MG63 (cell line): Measurements from ENCODE around the gene RFX2. TPM values are rescaled to one million over a fixed set of nuclear protein-coding genes. Genes with fewer than 3 reads are reported as not detected.
A peak's percentile ranks its signal among the peaks of the same experiment; 100 is the strongest.
"Not testable (repeated sequence)": the region's sequence is repeated elsewhere in the genome, so short reads cannot be mapped to it uniquely, and the experiment has no call there.

ENCODE experiments used
- DNase-seq: peaks from one replicate; pipeline ENCODE4 v3.0.0-alpha.2; 2020
- H3K27me3 ChIP-seq: fragments of 250-450 bp; sonication (Bioruptor Pico); 2 replicates; pipeline ENCODE4 v1.5.1; 2020; ENCODE audit warnings: mild to moderate bottlenecking, moderate library complexity
- H3K36me3 ChIP-seq: fragments of 250-450 bp; sonication (Bioruptor Pico); 2 replicates; pipeline ENCODE4 v1.5.1; 2020; ENCODE audit warnings: mild to moderate bottlenecking, moderate library complexity
- H3K4me3 ChIP-seq: fragments of 250-450 bp; sonication (Bioruptor Pico); 2 replicates; pipeline ENCODE4 v1.5.1; 2020; ENCODE audit warnings: mild to moderate bottlenecking, moderate library complexity
- H3K9me3 ChIP-seq: fragments of 250-450 bp; sonication (Bioruptor Pico); 2 replicates; pipeline ENCODE4 v1.5.1; 2020; ENCODE audit warnings: mild to moderate bottlenecking, moderate library complexity
- total RNA-seq: library from RNA; depleted of rRNA; stranded (reverse); fragments of >200 nt; shearing (Covaris generic); gene quantifications from 2 replicates; pipeline ENCODE4 v1.2.3, GENCODE V29; 2014; ENCODE audit warnings: low replicate concordance

RFX2 gene
- total RNA-seq, 1 experiment from 2014 or later, result 11.8 TPM

- H3K36me3 ChIP-seq, result peaks cover 3% of the 10 kb centered on the region
- no peaks in the 10 kb centered on the region for H3K9me3 ChIP-seq
- H3K4me3 ChIP-seq, result no peak overlapping the region
- no peak for DNase-seq
- no peaks in the 10 kb centered on the region for H3K27me3 ChIP-seq
Observed at GRCh38 chr19:6090634-6091033, 19.7 kb downstream of the RFX2 start.

- Histone ChIP-seq H3K9me3 (no peaks in the 10 kb centered on the region), H3K36me3 (peaks cover 3% of the 10 kb centered on the region), H3K27me3 (no peaks in the 10 kb centered on the region), H3K4me3 (no peak overlapping the region)
- no peak for DNase-seq
Observed at GRCh38 chr19:6088602-6089049, 21.7 kb downstream of the RFX2 start.

DNA sequence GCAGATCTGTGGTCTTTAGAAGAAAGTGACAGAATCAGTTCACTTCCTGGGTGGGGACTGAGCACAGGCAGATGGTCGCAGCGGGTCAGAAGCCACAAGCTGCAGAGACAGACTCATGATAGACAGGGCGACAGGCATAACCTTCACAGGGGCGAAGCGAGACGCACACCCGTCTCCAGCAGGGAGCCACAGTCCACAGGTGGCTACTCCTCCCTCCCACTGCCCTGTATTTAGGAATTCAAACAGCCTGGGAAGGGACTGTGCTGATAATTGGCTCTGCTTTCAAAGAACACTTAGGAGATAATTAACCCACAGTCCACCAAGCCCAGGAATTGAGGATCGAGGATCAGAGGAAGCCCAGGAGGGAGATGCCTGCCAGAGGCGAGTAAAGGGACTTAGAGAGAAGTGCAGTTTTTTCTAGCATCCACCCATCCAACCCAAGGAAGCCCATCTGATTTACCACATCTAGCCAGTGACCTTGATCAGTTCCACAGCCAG is 23.2 kb downstream of the RFX2 start:
- DNase-seq, result no peak
- Histone ChIP-seq H3K9me3 (no peaks in the 10 kb centered on the region), H3K27me3 (no peaks in the 10 kb centered on the region), H3K36me3 (peaks cover 3% of the 10 kb centered on the region), H3K4me3 (no peak overlapping the region)

- Histone ChIP-seq H3K9me3 (no peaks in the 10 kb centered on the region), H3K27me3 (no peaks in the 10 kb centered on the region), H3K4me3 (no peak overlapping the region), H3K36me3 (peaks cover 3% of the 10 kb centered on the region)
- DNase-seq, result peak; percentile 55
Observed at GRCh38 chr19:6086068-6086788, 24.1 kb downstream of the RFX2 start.

- no peak for DNase-seq
- Histone ChIP-seq H3K4me3 (no peak overlapping the region), H3K27me3 (no peaks in the 10 kb centered on the region), H3K36me3 (peaks cover 2% of the 10 kb centered on the region), H3K9me3 (no peaks in the 10 kb centered on the region)
Observed at GRCh38 chr19:6084821-6085220, 25.5 kb downstream of the RFX2 start.

GRCh38 chr19:6079107-6079506 is 31.2 kb downstream of the RFX2 start:
- Histone ChIP-seq H3K4me3 (no peak overlapping the region), H3K36me3 (0 out of 2 replicates have a peak, but pooled peaks cover 2% of the 10 kb centered on the region), H3K9me3 (no peaks in the 10 kb centered on the region), H3K27me3 (no peaks in the 10 kb centered on the region)
- DNase-seq, result no peak

GRCh38 chr19:6078068-6078467 is 32.2 kb downstream of the RFX2 start:
- Histone ChIP-seq H3K9me3 (no peaks in the 10 kb centered on the region), H3K4me3 (no peak overlapping the region), H3K36me3 (0 out of 2 replicates have a peak, but pooled peaks cover 2% of the 10 kb centered on the region), H3K27me3 (no peaks in the 10 kb centered on the region)
- DNase-seq, result no peak

GRCh38 chr19:6076675-6077463 is 33.4 kb downstream of the RFX2 start:
- H3K27me3 ChIP-seq, result no peaks in the 10 kb centered on the region
- 0 out of 2 replicates have a peak, but pooled peaks cover 2% of the 10 kb centered on the region for H3K36me3 ChIP-seq
- H3K4me3 ChIP-seq, result peak overlapping the region; percentile 18
- H3K9me3 ChIP-seq, result no peaks in the 10 kb centered on the region
- DNase-seq, result peak; percentile 86

DNA sequence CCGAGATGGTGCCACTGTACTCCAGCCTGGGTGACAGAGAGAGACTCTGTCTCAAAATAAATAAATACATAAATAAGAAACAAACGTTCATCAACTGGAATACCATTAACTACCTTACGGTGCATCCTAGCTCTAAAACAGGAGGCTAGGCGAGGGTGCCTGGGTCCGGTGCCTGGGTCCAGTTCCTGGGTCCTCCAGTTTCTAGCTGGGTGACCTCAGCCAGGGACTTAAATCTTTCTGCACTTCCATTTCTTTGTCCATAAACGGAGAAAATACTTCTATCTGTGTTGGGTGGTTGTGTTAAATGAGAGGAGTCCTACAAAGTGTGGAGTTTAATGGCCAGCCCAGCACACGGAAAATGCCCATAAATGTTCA is 34.0 kb downstream of the RFX2 start:
- no peaks in the 10 kb centered on the region for H3K9me3 ChIP-seq
- peak overlapping the region; percentile 18 for H3K4me3 ChIP-seq
- no peak for DNase-seq
- H3K36me3 ChIP-seq, result 0 out of 2 replicates have a peak, but pooled peaks cover 2% of the 10 kb centered on the region
- no peaks in the 10 kb centered on the region for H3K27me3 ChIP-seq

- H3K27me3 ChIP-seq, result no peaks in the 10 kb centered on the region
- H3K4me3 ChIP-seq, result no peak overlapping the region
- H3K36me3 ChIP-seq, result 0 out of 2 replicates have a peak, but pooled peaks cover 2% of the 10 kb centered on the region
- DNase-seq, result no peak
- H3K9me3 ChIP-seq, result no peaks in the 10 kb centered on the region
Observed at GRCh38 chr19:6074709-6075403, 35.4 kb downstream of the RFX2 start.

- Histone ChIP-seq H3K36me3 (0 out of 2 replicates have a peak, but pooled peaks cover 2% of the 10 kb centered on the region), H3K27me3 (no peaks in the 10 kb centered on the region), H3K9me3 (no peaks in the 10 kb centered on the region), H3K4me3 (no peak overlapping the region)
- no peak for DNase-seq
Observed at GRCh38 chr19:6073858-6074708, 36.2 kb downstream of the RFX2 start.

DNA sequence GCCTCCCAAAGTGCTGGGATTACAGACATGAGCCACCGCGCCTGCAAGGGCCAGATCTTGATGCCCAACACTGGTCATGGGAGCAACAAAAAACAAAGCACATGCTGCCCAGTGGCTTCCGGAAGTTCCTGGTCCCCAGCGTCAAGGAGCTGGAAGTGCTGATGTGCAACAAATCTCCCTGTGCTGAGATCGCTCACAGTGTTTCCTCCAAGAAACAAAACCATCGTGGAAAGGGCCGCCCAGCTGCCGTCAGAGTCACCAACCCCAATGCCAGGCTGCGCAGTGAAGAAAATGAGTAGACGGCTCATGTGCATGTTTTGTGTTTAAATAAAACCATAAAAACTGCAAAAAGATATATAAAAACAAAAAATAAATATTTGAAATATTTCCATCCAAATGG is 37.1 kb downstream of the RFX2 start:
- H3K27me3 ChIP-seq, H3K36me3 ChIP-seq, H3K9me3 ChIP-seq, DNase-seq, H3K4me3 ChIP-seq: not testable (repeated sequence)

DNA sequence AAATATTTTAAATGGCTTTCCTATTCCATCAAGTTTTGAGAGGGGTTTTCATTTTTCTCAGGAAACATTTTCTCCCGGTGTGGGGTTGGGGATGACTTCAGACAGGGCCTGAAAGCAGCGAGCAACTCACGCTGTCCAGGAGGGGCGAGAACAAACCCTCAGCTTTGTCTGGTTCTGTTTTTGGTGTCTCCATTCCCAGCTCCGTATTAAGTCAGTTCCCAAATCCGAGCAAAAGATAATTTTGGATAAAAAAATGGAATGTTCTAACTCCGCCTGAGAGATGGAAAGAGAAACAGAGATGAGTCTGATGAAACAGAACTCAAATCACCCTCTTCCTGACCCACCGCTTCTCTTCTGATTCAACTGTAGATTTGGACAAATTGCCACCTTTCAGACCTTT is 38.4 kb downstream of the RFX2 start:
- no peak overlapping the region for H3K4me3 ChIP-seq
- DNase-seq, result no peak

GRCh38 chr19:6070720-6071485 is 39.4 kb downstream of the RFX2 start:
- H3K9me3 ChIP-seq, result no peaks in the 10 kb centered on the region
- H3K36me3 ChIP-seq, result peaks cover 2% of the 10 kb centered on the region; the same call in 1 of the 2 replicates
- DNase-seq, result peak; percentile 62
- no peak overlapping the region for H3K4me3 ChIP-seq
- H3K27me3 ChIP-seq, result no peaks in the 10 kb centered on the region

More for the DNA sequence above, 38.4 kb downstream of the RFX2 start:
- Histone ChIP-seq H3K36me3 (peaks cover 2% of the 10 kb centered on the region; the same call in 1 of the 2 replicates), H3K9me3 (no peaks in the 10 kb centered on the region), H3K27me3 (no peaks in the 10 kb centered on the region)

GRCh38 chr19:6070207-6070681 is 40.1 kb downstream of the RFX2 start:
- Histone ChIP-seq H3K4me3 (no peak overlapping the region), H3K9me3 (no peaks in the 10 kb centered on the region), H3K36me3 (no peaks in the 10 kb centered on the region; the same call in 1 of the 2 replicates), H3K27me3 (no peaks in the 10 kb centered on the region)
- no peak for DNase-seq
